K562 (cell line): ENCODE results near the gene PRKCE. TPM values are rescaled to one million over a fixed set of nuclear protein-coding genes. Genes with fewer than 3 reads are reported as not detected.

Experiments used
- ATAC-seq: fragments of 200-7000 bp; cut with Tn5 transposase; 3 replicates; pipeline ENCODE4 v1.9.1; 2020; ENCODE audit warnings: moderate library complexity
- BruUV-seq: library from RNA; stranded (reverse); fragments of 400-500 nt; replicated peaks from 2 replicates; lab custom pipeline; 2021; lab: Mats Ljungman, UMichigan
- CTCF ChIA-PET: fragments of 300-600 bp; formaldehyde crosslinking; extraction: SDS; loops from one replicate; lab custom pipeline; 2021; ENCODE audit warnings: low intra/inter-chr PET ratio; lab: Yijun Ruan, JAX
- POLR2A ChIA-PET: fragments of 300-600, 350-650 bp; sonication (Branson Sonifier 250); formaldehyde crosslinking; extraction: SDS; loops from one replicate; lab custom pipeline; 2021; ENCODE audit warnings: antibody characterized with exemption, inconsistent platforms; lab: Yijun Ruan, JAX
- DNase-seq, 4 experiments: peaks; one replicate each; pipeline versions ENCODE4 v3.0.0 to v3.0.0-alpha.2; 2011 to 2018; ENCODE audit warnings: low spot score in 3 of 4, mixed read lengths in 3 of 4; ENCODE audit errors: extremely low read depth in 1 of 4
- FAIRE-seq: peaks from 2 replicates; lab custom pipeline; 2011; peaks lifted over from hg19 to GRCh38; lab: Jason Lieb, UNC
- H2AFZ ChIP-seq: 2 replicates; pipeline ENCODE4 v1.6.0; 2011; ENCODE audit warnings: low read depth, low read length, control low read depth, inconsistent platforms
- H3K27ac ChIP-seq: fragments of 200-600 bp; 3 replicates; pipeline ENCODE4 v1.8.0; 2011; ENCODE audit warnings: low read depth, mild to moderate bottlenecking, control low read depth, inconsistent platforms, low read length, moderate library complexity, mixed read lengths; ENCODE audit errors: extremely low read depth
- H3K27me3 ChIP-seq, 2 experiments: fragments of 300-600 bp in 1 of 2; 2 replicates in 1 of 2; 3 replicates in 1 of 2; pipeline versions ENCODE4 v1.6.0 to v1.8.0; 2011; ENCODE audit warnings: inconsistent platforms in 2 of 2, low read length in 2 of 2, mild to moderate bottlenecking in 1 of 2, mixed read lengths in 1 of 2, moderate library complexity in 1 of 2; ENCODE audit not compliant: control insufficient read depth in 2 of 2, insufficient read depth in 2 of 2
- H3K36me3 ChIP-seq: fragments of 300-600 bp; 3 replicates; pipeline ENCODE4 v1.8.0; 2011; ENCODE audit warnings: mild to moderate bottlenecking, low read length, inconsistent platforms; ENCODE audit not compliant: control insufficient read depth, insufficient read depth
- H3K4me1 ChIP-seq, 2 experiments: fragments of 200-600 bp in 1 of 2; replicated peaks in 1 of 2; 2 replicates in 1 of 2; 3 replicates in 1 of 2; pipeline versions ENCODE4 v1.5.1 to v1.8.0; 2011; ENCODE audit warnings: inconsistent platforms in 2 of 2, low read length in 2 of 2, mild to moderate bottlenecking in 1 of 2, mixed read lengths in 1 of 2, moderate library complexity in 1 of 2; ENCODE audit not compliant: control insufficient read depth in 2 of 2, insufficient read depth in 2 of 2
- H3K4me2 ChIP-seq: 2 replicates; pipeline ENCODE4 v1.6.1; 2011; ENCODE audit warnings: low read length, control low read depth, inconsistent platforms, mixed read lengths; ENCODE audit not compliant: insufficient read depth
- H3K4me3 ChIP-seq: fragments of 200-600 bp; sonication (generic), shearing (Covaris generic); 2 replicates; pipeline ENCODE4 v1.5.1; 2016; ENCODE audit warnings: control low read depth, inconsistent platforms
- H3K79me2 ChIP-seq: fragments of 200-600 bp; 3 replicates; pipeline ENCODE4 v1.8.0; 2011; ENCODE audit warnings: low read length, inconsistent platforms; ENCODE audit not compliant: control insufficient read depth, insufficient read depth
- H3K9ac ChIP-seq, 2 experiments: 2 replicates each; pipeline versions ENCODE4 v1.6.0 to v1.6.1; 2011; ENCODE audit warnings: low read depth in 2 of 2, low read length in 2 of 2, control low read depth in 1 of 2, inconsistent platforms in 1 of 2, mild to moderate bottlenecking in 1 of 2, mixed read lengths in 1 of 2; ENCODE audit not compliant: insufficient read depth in 1 of 2
- H3K9me1 ChIP-seq: one replicate; pipeline ENCODE4 v1.6.0; 2011; ENCODE audit warnings: inconsistent platforms, mild to moderate bottlenecking, low read length, moderate library complexity; ENCODE audit not compliant: control insufficient read depth, insufficient read depth
- H3K9me3 ChIP-seq: replicated peaks from 2 replicates; pipeline ENCODE4 v1.5.1; 2011; ENCODE audit warnings: low read depth, low read length, inconsistent platforms; ENCODE audit not compliant: control insufficient read depth, insufficient read depth
- H4K20me1 ChIP-seq: replicated peaks from 2 replicates; pipeline ENCODE4 v1.6.1; 2011; ENCODE audit warnings: low read length, inconsistent platforms, mixed read lengths; ENCODE audit not compliant: control insufficient read depth, insufficient read depth
- DACH1 ChIP-seq: fragments of 450-650 bp; IDR thresholded peaks from 2 replicates; pipeline ENCODE4 v1.6.1; 2018; ENCODE audit not compliant: partially characterized antibody
- E2F3 ChIP-seq: fragments of 250-450 bp; sonication (Bioruptor Pico); IDR thresholded peaks from 2 replicates; pipeline ENCODE4 v1.4.0; 2020; ENCODE audit warnings: mild to moderate bottlenecking
- FOSL1 ChIP-seq: fragments of 200-800 bp; sonication (Bioruptor generic); conservative IDR thresholded peaks from 2 replicates; pipeline ENCODE4 v1.6.1; 2016; ENCODE audit warnings: missing genetic modification characterization, missing compliant biosample characterization
- NR3C1 ChIP-seq: sonication (generic); formaldehyde crosslinking; IDR thresholded peaks from 2 replicates; pipeline ENCODE4 v1.8.1; 2022; ENCODE audit warnings: missing genetic modification reagents
- RBM15 ChIP-seq: fragments of 200-400 bp; formaldehyde crosslinking; IDR thresholded peaks from 2 replicates; pipeline ENCODE4 v1.6.1; 2018; ENCODE audit warnings: mild to moderate bottlenecking, low read length, moderate library complexity; ENCODE audit not compliant: insufficient read depth
- SMAD3 ChIP-seq: fragments of 450-650 bp; formaldehyde crosslinking; conservative IDR thresholded peaks from 2 replicates; pipeline ENCODE4 v1.4.0; 2020; ENCODE audit warnings: mild to moderate bottlenecking
- TBL1XR1 ChIP-seq, 2 experiments: IDR thresholded peaks; 2 replicates each; pipeline ENCODE4 v1.6.1; 2012; ENCODE audit warnings: improper control_type of control experiment in 2 of 2, low read length in 2 of 2, mild to moderate bottlenecking in 1 of 2
- TCF3 ChIP-seq: sonication (generic); formaldehyde crosslinking; IDR thresholded peaks from 2 replicates; pipeline ENCODE4 v1.4.0; 2020; ENCODE audit warnings: mild to moderate bottlenecking, missing genetic modification reagents
- ZNF146 ChIP-seq: IDR thresholded peaks from one replicate; pipeline ENCODE4 v1.6.1; 2018; ENCODE audit warnings: missing compliant biosample characterization; ENCODE audit not compliant: unreplicated experiment
- ZNF175 ChIP-seq: fragments of 200-800 bp; sonication (Bioruptor generic); IDR thresholded peaks from 2 replicates; pipeline ENCODE4 v1.6.1; 2016; ENCODE audit warnings: low read depth, mild to moderate bottlenecking, missing genetic modification characterization, missing compliant biosample characterization
- ZNF232 ChIP-seq: sonication (generic); formaldehyde crosslinking; IDR thresholded peaks from 2 replicates; pipeline ENCODE4 v1.8.0; 2022; ENCODE audit warnings: mild to moderate bottlenecking, missing genetic modification reagents
- ZNF318 ChIP-seq, 2 experiments: fragments of 450-650 bp; IDR thresholded peaks; 2 replicates each; pipeline ENCODE4 v1.6.1; 2016; ENCODE audit warnings: mild to moderate bottlenecking in 2 of 2, borderline replicate concordance in 1 of 2, low read depth in 1 of 2, moderate library complexity in 1 of 2
- ZNF408 ChIP-seq: fragments of 250-450 bp; sonication (Bioruptor Pico); IDR thresholded peaks from 2 replicates; pipeline ENCODE4 v1.4.0; 2020; ENCODE audit warnings: low read depth, mild to moderate bottlenecking, moderate library complexity
- ZNF696 ChIP-seq: fragments of 250-450 bp; sonication (Bioruptor Pico); conservative IDR thresholded peaks from 2 replicates; pipeline ENCODE4 v1.4.0; 2020; ENCODE audit warnings: mild to moderate bottlenecking, moderate library complexity
- WGBS: fragments of 100-300 bp; shearing (Covaris generic); methylation state at CpG from one replicate; pipeline ENCODE4 v1.1.6; 2016; ENCODE audit warnings: low coverage, mixed read lengths; ENCODE audit not compliant: insufficient coverage; ENCODE audit errors: missing lambda C conversion rate; 5-methylcytosine and 5-hydroxymethylcytosine counted together
- in situ Hi-C: fragments of 300-500 bp; cut with MboI; formaldehyde crosslinking; loops from 4 replicates; pipeline ENCODE4 v1.15.0; 2018; ENCODE audit warnings: inconsistent platforms, mixed read lengths
- intact Hi-C: fragments of 100-400 bp; cut with micrococcal nuclease; formaldehyde crosslinking; loops from 2 replicates; pipeline ENCODE4 v1.14.2; 2022
- polyA plus RNA-seq, 8 experiments: library from polyadenylated mRNA; depleted of rRNA in 4 of 8; stranded (reverse) in 5 of 8; unstranded in 3 of 8; fragments of >200 nt; fragmentation: Nextera tagmentation in 2 of 8; fragmentation: Illumina TruSeq in 1 of 8; extraction: Ambion mirVana in 2 of 8; extraction: Trizol in 1 of 8; gene quantifications; 2 replicates each; pipeline versions ENCODE4 v1.2.1 to v1.2.3, GENCODE V29; 2011 to 2014; ENCODE audit warnings: inconsistent platforms in 1 of 8, missing spikeins in 1 of 8
- total RNA-seq, 7 experiments: library from RNA; depleted of rRNA in 6 of 7; stranded (reverse); fragments of >200 nt in 6 of 7; fragmentation: Illumina TruSeq in 2 of 7; extraction: Trizol in 2 of 7; gene quantifications; 2 replicates each; pipeline versions ENCODE4 v1.2.1 to v1.2.3, GENCODE V29; 2011 to 2021; ENCODE audit warnings: low replicate concordance in 1 of 7

Gene PRKCE
- total and polyA plus RNA-seq, 9 of the 15 experiments (the other 6 are each of a cell fraction or from before 2014, with no cell fraction given): 0.06 to 1.0 (median 0.22) TPM; not detected in 1

DNA sequence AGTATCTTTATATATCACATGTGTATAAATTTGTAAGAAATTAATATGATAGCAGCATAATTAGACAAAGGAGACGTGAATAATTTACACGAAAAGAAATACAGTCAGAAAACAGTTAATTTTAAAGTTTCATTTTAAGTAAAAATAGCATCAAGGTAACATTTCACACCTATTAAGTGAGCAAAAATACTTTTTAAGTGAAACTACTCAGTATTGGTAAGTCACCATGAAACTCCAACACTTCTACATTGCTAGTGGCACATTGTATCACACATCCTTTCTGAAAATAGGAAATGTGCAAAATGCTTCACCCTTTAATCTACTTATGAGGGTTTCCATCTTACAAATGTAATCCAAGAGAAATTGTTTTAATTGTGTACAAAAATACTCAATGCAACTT lies 357.8 kb downstream of the PRKCE start:
- in situ Hi-C loops: no loop called here
- H3K27me3 ChIP-seq: peaks cover 21 to 27% of the 10 kb centered on the region in 2 experiments
- intact Hi-C loops: no loop called here
- DNase-seq (no peak), FAIRE-seq (no peak), ATAC-seq (no peak)
- no peak overlapping the region for H3K4me3 ChIP-seq
- no peak overlapping the region for H3K27ac ChIP-seq
- WGBS: 0% methylated on average over 2 of the region's 2 CpGs
- ChIA-PET POLR2A (no interaction called here), CTCF (interaction anchor here (3.6 kb wide), 1 partner anchor 452 kb away, joined by 48 read pairs; no protein-coding TSS in a partner anchor)
- H3K36me3 ChIP-seq: no peaks in the 10 kb centered on the region
- H4K20me1 ChIP-seq: peaks cover 2% of the 10 kb centered on the region; the same call in 1 of the 2 replicates
- H3K4me1 ChIP-seq: no peaks in the 10 kb centered on the region
- no peak overlapping the region for H3K4me2 ChIP-seq
- H3K9ac ChIP-seq: no peak overlapping the region
- no TSS peak for BruUV-seq
- no peaks in the 10 kb centered on the region for H3K79me2 ChIP-seq
- no peaks in the 10 kb centered on the region for H3K9me1 ChIP-seq
- no peaks in the 10 kb centered on the region for H3K9me3 ChIP-seq
- no peak overlapping the region for H2AFZ ChIP-seq
- TF ChIP-seq ZNF232 (no peak), ZNF146 (CRISPR knock-in tag) (no peak), TCF3 (CRISPR knock-in tag) (no peak), RBM15 (no peak), ZNF175 (no peak), ZNF318 (IDR thresholded peaks at IDR 0.05; ENCODE audit: borderline replicate concordance in 1 of 2, low read depth in 1 of 2) (no peak), ZNF696 (CRISPR knock-in tag) (no peak), ZNF408 (CRISPR knock-in tag) (no peak), E2F3 (no peak), FOSL1 (tag) (no peak), NR3C1 (CRISPR knock-in tag) (no peak), SMAD3 (CRISPR knock-in tag) (no peak), DACH1 (no peak), TBL1XR1 (IDR thresholded peaks at IDR 0.05; ENCODE audit: low read length in 2 of 2) (no peak)
